Measurements from ENCODE around the gene HOMEZ.

DNA sequence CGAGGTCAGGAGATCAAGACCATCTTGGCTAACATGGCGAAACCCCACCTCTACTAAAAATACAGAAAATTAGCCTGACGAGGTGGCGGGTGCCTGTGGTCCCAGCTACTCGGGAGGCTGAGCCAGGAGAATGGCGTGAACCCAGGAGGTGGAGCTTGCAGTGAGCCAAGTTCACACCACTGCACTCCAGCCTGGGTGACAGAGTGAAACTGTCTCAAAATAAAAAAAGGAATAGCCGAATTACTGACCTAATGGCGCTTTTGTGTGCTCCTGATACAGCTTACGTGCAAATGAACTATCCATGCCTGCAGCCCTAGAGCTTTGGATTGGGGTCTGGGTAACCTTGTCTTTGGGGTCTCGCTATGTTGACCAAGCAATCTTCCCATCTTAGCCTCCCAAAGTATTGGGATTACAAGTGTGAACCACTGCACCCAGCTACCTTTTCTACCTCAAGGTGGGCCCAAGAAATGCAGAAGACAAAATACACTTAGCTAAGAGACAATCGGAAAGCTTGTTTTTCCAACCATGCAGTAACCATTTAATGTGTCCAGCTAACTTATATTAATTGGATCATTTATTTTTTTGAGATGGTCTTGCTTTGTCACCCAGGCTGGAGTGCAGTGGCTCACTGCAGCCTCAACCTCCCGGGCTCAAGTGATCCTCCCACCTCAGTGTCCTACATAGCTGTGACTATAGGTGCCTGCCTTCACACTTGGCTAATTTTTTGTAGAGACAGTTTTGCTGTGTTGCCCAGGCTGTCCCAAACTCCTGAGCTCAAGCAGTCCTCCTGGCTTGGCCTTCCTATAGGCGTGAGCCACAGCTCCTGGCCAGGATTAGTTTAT is 40.8 kb upstream of the HOMEZ start:
- TF ChIP-seq, protein P1, sequence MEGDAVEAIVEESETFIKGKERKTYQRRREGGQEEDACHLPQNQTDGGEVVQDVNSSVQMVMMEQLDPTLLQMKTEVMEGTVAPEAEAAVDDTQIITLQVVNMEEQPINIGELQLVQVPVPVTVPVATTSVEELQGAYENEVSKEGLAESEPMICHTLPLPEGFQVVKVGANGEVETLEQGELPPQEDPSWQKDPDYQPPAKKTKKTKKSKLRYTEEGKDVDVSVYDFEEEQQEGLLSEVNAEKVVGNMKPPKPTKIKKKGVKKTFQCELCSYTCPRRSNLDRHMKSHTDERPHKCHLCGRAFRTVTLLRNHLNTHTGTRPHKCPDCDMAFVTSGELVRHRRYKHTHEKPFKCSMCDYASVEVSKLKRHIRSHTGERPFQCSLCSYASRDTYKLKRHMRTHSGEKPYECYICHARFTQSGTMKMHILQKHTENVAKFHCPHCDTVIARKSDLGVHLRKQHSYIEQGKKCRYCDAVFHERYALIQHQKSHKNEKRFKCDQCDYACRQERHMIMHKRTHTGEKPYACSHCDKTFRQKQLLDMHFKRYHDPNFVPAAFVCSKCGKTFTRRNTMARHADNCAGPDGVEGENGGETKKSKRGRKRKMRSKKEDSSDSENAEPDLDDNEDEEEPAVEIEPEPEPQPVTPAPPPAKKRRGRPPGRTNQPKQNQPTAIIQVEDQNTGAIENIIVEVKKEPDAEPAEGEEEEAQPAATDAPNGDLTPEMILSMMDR (IDR thresholded peaks at IDR 0.05; ENCODE audit: low read length), result no peak
- no peak for TF ChIP-seq EZH2 (optimal IDR thresholded peaks at IDR 0.05; ENCODE audit: low read depth, low read length)
